Measurements from ENCODE around the gene E2F1.

- no peak for TF ChIP-seq RCOR1 (IDR thresholded peaks at IDR 0.05; ENCODE audit: insufficient replicate concordance, low read length)
- TF ChIP-seq POLR2A (IDR thresholded peaks at IDR 0.05; ENCODE audit: low read depth, low read length) = no peak
Measured at GRCh38 chr20:33716498-33716897, 30.3 kb upstream of the E2F1 start.
